Panc1 (cell line): ENCODE measurements around the gene NELL2. TPM values are rescaled to one million over a fixed set of nuclear protein-coding genes. Genes with fewer than 3 reads are reported as not detected.

ENCODE experiments used
- ATAC-seq: fragments of 200-7000 bp; cut with Tn5 transposase; 2 replicates; pipeline ENCODE4 v1.9.1; 2020; ENCODE audit warnings: mild to moderate bottlenecking, moderate library complexity
- BruUV-seq: library from RNA; stranded (reverse); fragments of 400-500 nt; replicated peaks from 2 replicates; lab custom pipeline; 2021; lab: Mats Ljungman, UMichigan
- CTCF ChIA-PET: fragments of 300-600 bp; sonication (Branson Sonifier 250); formaldehyde crosslinking; loops from one replicate; lab custom pipeline; 2022; ENCODE audit warnings: antibody characterized with exemption; lab: Charles Lee
- POLR2A ChIA-PET: fragments of 300-600 bp; sonication (Branson Sonifier 250); formaldehyde crosslinking; loops from one replicate; lab custom pipeline; 2022; ENCODE audit warnings: antibody characterized with exemption; lab: Charles Lee
- DNase-seq: peaks from one replicate; pipeline ENCODE4 v3.0.0-alpha.2; 2010; ENCODE audit warnings: low read depth, low spot score
- H3K27ac ChIP-seq: 2 replicates; pipeline ENCODE4 v1.5.1; 2011; ENCODE audit warnings: mild to moderate bottlenecking, low read length, inconsistent platforms
- H3K27me3 ChIP-seq: fragments of 200-500 bp; sonication (Bioruptor generic); 2 replicates; pipeline ENCODE4 v1.6.0; 2014; ENCODE audit warnings: low read length, inconsistent platforms; ENCODE audit not compliant: control insufficient read depth, insufficient read depth
- H3K36me3 ChIP-seq: fragments of 200-500 bp; sonication (Bioruptor generic); 2 replicates; pipeline ENCODE4 v1.5.1; 2014; ENCODE audit warnings: inconsistent platforms, mild to moderate bottlenecking, low read length, moderate library complexity; ENCODE audit not compliant: control insufficient read depth, insufficient read depth
- H3K4me1 ChIP-seq: 2 replicates; pipeline ENCODE4 v1.5.1; 2011; ENCODE audit warnings: inconsistent platforms, mild to moderate bottlenecking, low read length, moderate library complexity; ENCODE audit not compliant: control insufficient read depth, insufficient read depth
- H3K4me3 ChIP-seq, 2 experiments: 2 replicates each; pipeline ENCODE4 v1.5.1; 2011 to 2012; ENCODE audit warnings: low read depth in 2 of 2, low read length in 2 of 2, mild to moderate bottlenecking in 2 of 2, inconsistent platforms in 1 of 2, moderate library complexity in 1 of 2
- H3K9me3 ChIP-seq: fragments of 200-500 bp; sonication (Bioruptor generic); 2 replicates; pipeline ENCODE4 v1.5.1; 2014; ENCODE audit warnings: low read depth, mild to moderate bottlenecking, inconsistent platforms, low read length, moderate library complexity; ENCODE audit not compliant: control insufficient read depth, insufficient read depth
- CTCF ChIP-seq: fragments of 450-650 bp; IDR thresholded peaks from 2 replicates; pipeline ENCODE4 v1.5.1; 2017; ENCODE audit warnings: mild to moderate bottlenecking
- POLR2AphosphoS5 ChIP-seq: IDR thresholded peaks from 2 replicates; pipeline ENCODE4 v1.6.1; 2012; ENCODE audit warnings: mild to moderate bottlenecking, low read depth, low read length, moderate library complexity
- REST ChIP-seq, 2 experiments: IDR thresholded peaks; 2 replicates each; pipeline ENCODE4 v1.6.1; 2011 to 2012; ENCODE audit warnings: low read depth in 2 of 2, control low read depth in 1 of 2, low read length in 1 of 2, mild to moderate bottlenecking in 1 of 2, moderate library complexity in 1 of 2; ENCODE audit not compliant: insufficient read depth in 1 of 2
- SIN3A ChIP-seq: IDR thresholded peaks from 2 replicates; pipeline ENCODE4 v1.6.1; 2012; ENCODE audit warnings: low read depth, mild to moderate bottlenecking, low read length, moderate library complexity, borderline replicate concordance; ENCODE audit not compliant: insufficient read depth
- TCF7L2 ChIP-seq: IDR thresholded peaks from 2 replicates; pipeline ENCODE4 v1.6.1; 2011; ENCODE audit warnings: mild to moderate bottlenecking, low read depth, low read length, inconsistent platforms
- in situ Hi-C: cut with HindIII; loops from 2 replicates; pipeline ENCODE4 v1.10.0; 2016; ENCODE audit warnings: low sequenced_read_pairs, low pct_unique_long_range_greater_than_20kb
- intact Hi-C: fragments of 100-400 bp; cut with micrococcal nuclease; formaldehyde crosslinking; loops from one replicate; pipeline ENCODE4 v1.10.0; 2022; ENCODE audit not compliant: unreplicated experiment
- total RNA-seq: library from RNA; stranded (reverse); gene quantifications from one replicate; pipeline ENCODE4 v1.2.1, GENCODE V29; 2021; ENCODE audit not compliant: unreplicated experiment

The NELL2 gene
- total RNA-seq, 1 experiment from 2014 or later = 0.28 TPM

- ChIA-PET CTCF (no interaction called here), POLR2A (no interaction called here)
- no peaks in the 10 kb centered on the region for H3K4me1 ChIP-seq
- intact Hi-C loops (no loop called here), in situ Hi-C loops (no loop called here)
- no peak for TF ChIP-seq TCF7L2
- TF ChIP-seq POLR2AphosphoS5 = no peak
- no peak for TF ChIP-seq REST (IDR thresholded peaks at IDR 0.05; ENCODE audit: insufficient read depth in 1 of 2, low read depth in 2 of 2, low read length in 1 of 2)
- no TSS peak for BruUV-seq
- no peaks in the 10 kb centered on the region for H3K36me3 ChIP-seq
- ATAC-seq = no peak
- DNase-seq = no peak
- no peaks in the 10 kb centered on the region for H3K9me3 ChIP-seq
- no peaks in the 10 kb centered on the region for H3K27me3 ChIP-seq
- H3K4me3 ChIP-seq = no peak overlapping the region
- no peak overlapping the region for H3K27ac ChIP-seq
These were observed 24.5 kb downstream of the NELL2 start for GRCh38 chr12:44851586-44851985.

GRCh38 chr12:44848703-44849085 is 27.4 kb downstream of the NELL2 start:
- Histone ChIP-seq H3K4me1 (no peaks in the 10 kb centered on the region), H3K27me3 (no peaks in the 10 kb centered on the region), H3K27ac (no peak overlapping the region), H3K4me3 (no peak overlapping the region), H3K36me3 (no peaks in the 10 kb centered on the region), H3K9me3 (no peaks in the 10 kb centered on the region)
- in situ Hi-C loops (no loop called here), intact Hi-C loops (no loop called here)
- ChIA-PET CTCF (no interaction called here), POLR2A (no interaction called here)
- ATAC-seq (no peak), DNase-seq (no peak)
- no peak for TF ChIP-seq POLR2AphosphoS5
- TF ChIP-seq TCF7L2 = no peak
- no peak for TF ChIP-seq SIN3A
- no peak for TF ChIP-seq REST (IDR thresholded peaks at IDR 0.05; ENCODE audit: insufficient read depth in 1 of 2, low read depth in 2 of 2, low read length in 1 of 2)
- TF ChIP-seq CTCF = no peak
- BruUV-seq = no TSS peak
